Measurements from ENCODE around the gene CDCA5.

CDCA5 gene

GRCh38 chr11:65107751-65108468, 24.1 kb upstream of the CDCA5 start:
- no CpG with 5 or more reads among the region's 52 CpGs for WGBS, 2 donors (ENCODE audit: extremely low coverage in 2 of 2, insufficient read length in 2 of 2, insufficient replicate concordance in 1 of 2)

DNA sequence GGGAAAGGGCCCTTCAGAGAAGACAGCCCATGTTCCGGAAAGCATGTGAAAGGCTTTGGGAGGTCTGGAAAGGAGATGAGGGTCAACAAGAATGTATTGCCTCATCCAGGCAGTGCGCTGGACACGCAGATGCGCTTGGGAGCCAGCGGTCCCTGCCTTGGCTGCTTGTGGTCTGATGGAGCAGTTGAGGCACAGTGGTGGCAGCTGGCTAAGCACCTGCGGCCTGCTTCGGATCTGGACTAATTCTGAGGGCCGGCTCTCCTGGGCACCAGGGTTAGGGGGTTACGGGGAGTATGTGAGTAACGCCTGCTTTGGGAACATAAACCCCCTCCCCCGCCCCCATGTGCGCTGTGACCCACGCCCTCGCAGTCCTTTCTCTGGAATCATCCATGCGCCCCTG, 23.2 kb upstream of the CDCA5 start:
- H3K23ac ChIP-seq (ENCODE audit: low read depth, low read length, poor library complexity) = no peak overlapping the region
- H2BK12ac ChIP-seq (ENCODE audit: low read length) = no peak overlapping the region
- no CpG with 5 or more reads among the region's 15 CpGs for WGBS, 2 donors (ENCODE audit: extremely low coverage in 2 of 2, insufficient read length in 2 of 2, insufficient replicate concordance in 1 of 2)
- no peak overlapping the region for H2AK5ac ChIP-seq (ENCODE audit: low read depth, low read length)
- H3K4me1 ChIP-seq (ENCODE audit: control insufficient read depth in 2 of 2, insufficient read depth in 1 of 2, low read depth in 1 of 2, low read length in 2 of 2) = peaks cover 5 to 11% of the 10 kb centered on the region in 2 donors
- no peaks in the 10 kb centered on the region for H3K9me3 ChIP-seq (replicated peaks in 1 of 2; ENCODE audit: control insufficient read depth in 2 of 2, insufficient read depth in 1 of 2, low read depth in 1 of 2, low read length in 2 of 2)
- H3K4me3 ChIP-seq (ENCODE audit: low read length in 2 of 2) = no peak overlapping the region
- H3K36me3 ChIP-seq (replicated peaks in 1 of 2; ENCODE audit: control insufficient read depth in 2 of 2, insufficient read depth in 2 of 2, low read length in 2 of 2) = peaks cover 8 to 24% of the 10 kb centered on the region in 2 donors
- H2BK120ac ChIP-seq (ENCODE audit: low read depth, low read length) = no peak overlapping the region
- H4K91ac ChIP-seq (ENCODE audit: low read depth, low read length, poor library complexity) = no peak overlapping the region
- no peak overlapping the region for H3K4ac ChIP-seq (ENCODE audit: low read length)
- no peaks in the 10 kb centered on the region for H3K27me3 ChIP-seq (ENCODE audit: control insufficient read depth in 3 of 3, insufficient read depth in 3 of 3, low read depth in 1 of 3, low read length in 3 of 3)
- peak overlapping the region; percentile 50 for H3K9ac ChIP-seq (ENCODE audit: low read depth, low read length, poor library complexity)
- no peak overlapping the region for H2AFZ ChIP-seq (ENCODE audit: low read length)
- no peak overlapping the region for H3K27ac ChIP-seq (replicated peaks; ENCODE audit: low read length)
- no peak overlapping the region for H3K4me2 ChIP-seq (ENCODE audit: insufficient read depth, low read length, poor library complexity, severe bottlenecking)
- H2BK5ac ChIP-seq (ENCODE audit: low read length) = no peak overlapping the region
- DNase-seq (ENCODE audit: low spot score) = no peak
- no peak overlapping the region for H3K18ac ChIP-seq (ENCODE audit: low read length)
- no peak overlapping the region for H3K14ac ChIP-seq (ENCODE audit: low read length)
- no peak overlapping the region for H2BK15ac ChIP-seq (ENCODE audit: low read length)
- no peak overlapping the region for H4K8ac ChIP-seq (ENCODE audit: low read depth, low read length)
- peaks cover 4% of the 10 kb centered on the region for H3K79me1 ChIP-seq (ENCODE audit: low read depth, low read length)

More at GRCh38 chr11:65107751-65108468, 24.1 kb upstream of the CDCA5 start:
- H3K36me3 ChIP-seq (replicated peaks in 1 of 2; ENCODE audit: control insufficient read depth in 2 of 2, insufficient read depth in 2 of 2, low read length in 2 of 2) = peaks cover 6 to 24% of the 10 kb centered on the region in 2 donors
- H2AK5ac ChIP-seq (ENCODE audit: low read depth, low read length) = no peak overlapping the region
- H3K9ac ChIP-seq (ENCODE audit: low read depth, low read length, poor library complexity) = no peak overlapping the region
- no peak overlapping the region for H4K91ac ChIP-seq (ENCODE audit: low read depth, low read length, poor library complexity)
- H3K9me3 ChIP-seq (replicated peaks in 1 of 2; ENCODE audit: control insufficient read depth in 2 of 2, insufficient read depth in 1 of 2, low read depth in 1 of 2, low read length in 2 of 2) = no peaks in the 10 kb centered on the region
- H3K27me3 ChIP-seq (ENCODE audit: control insufficient read depth in 3 of 3, insufficient read depth in 3 of 3, low read depth in 1 of 3, low read length in 3 of 3) = no peaks in the 10 kb centered on the region
- peak overlapping the region; percentile 36 for H2BK12ac ChIP-seq (ENCODE audit: low read length)
- H3K23ac ChIP-seq (ENCODE audit: low read depth, low read length, poor library complexity) = peak overlapping the region; percentile 71
- no peak overlapping the region for H3K4me2 ChIP-seq (ENCODE audit: insufficient read depth, low read length, poor library complexity, severe bottlenecking)
- no peak overlapping the region for H3K4me3 ChIP-seq (ENCODE audit: low read length in 2 of 2)
- H2AFZ ChIP-seq (ENCODE audit: low read length) = no peak overlapping the region
- no peak overlapping the region for H2BK120ac ChIP-seq (ENCODE audit: low read depth, low read length)
- H3K18ac ChIP-seq (ENCODE audit: low read length) = no peak overlapping the region
- H3K4me1 ChIP-seq (ENCODE audit: control insufficient read depth in 2 of 2, insufficient read depth in 1 of 2, low read depth in 1 of 2, low read length in 2 of 2) = peaks cover 6 to 13% of the 10 kb centered on the region in 2 donors
- peak overlapping the region; percentile 43 for H4K8ac ChIP-seq (ENCODE audit: low read depth, low read length)
- H2BK5ac ChIP-seq (ENCODE audit: low read length) = no peak overlapping the region
- no peak for DNase-seq (ENCODE audit: low spot score)
- H3K4ac ChIP-seq (ENCODE audit: low read length) = no peak overlapping the region
- H2BK15ac ChIP-seq (ENCODE audit: low read length) = no peak overlapping the region
- H3K27ac ChIP-seq (replicated peaks; ENCODE audit: low read length) = no peak overlapping the region
- H3K79me1 ChIP-seq (ENCODE audit: low read depth, low read length) = peaks cover 6% of the 10 kb centered on the region
- H3K14ac ChIP-seq (ENCODE audit: low read length) = no peak overlapping the region

GRCh38 chr11:65104628-65105027, 20.8 kb upstream of the CDCA5 start:
- no peak overlapping the region for H3K14ac ChIP-seq (ENCODE audit: low read length)
- no peak overlapping the region for H2BK120ac ChIP-seq (ENCODE audit: low read depth, low read length)
- no peak overlapping the region for H3K4ac ChIP-seq (ENCODE audit: low read length)
- H3K4me1 ChIP-seq (ENCODE audit: control insufficient read depth in 2 of 2, insufficient read depth in 1 of 2, low read depth in 1 of 2, low read length in 2 of 2) = no peaks in the 10 kb centered on the region
- no peak overlapping the region for H3K9ac ChIP-seq (ENCODE audit: low read depth, low read length, poor library complexity)
- no peak overlapping the region for H2BK15ac ChIP-seq (ENCODE audit: low read length)
- no peaks in the 10 kb centered on the region for H3K9me3 ChIP-seq (replicated peaks in 1 of 2; ENCODE audit: control insufficient read depth in 2 of 2, insufficient read depth in 1 of 2, low read depth in 1 of 2, low read length in 2 of 2)
- no peak overlapping the region for H3K4me3 ChIP-seq (ENCODE audit: low read length in 2 of 2)
- no peak overlapping the region for H2BK5ac ChIP-seq (ENCODE audit: low read length)
- peaks cover 1% of the 10 kb centered on the region for H3K79me1 ChIP-seq (ENCODE audit: low read depth, low read length)
- no peak overlapping the region for H2AFZ ChIP-seq (ENCODE audit: low read length)
- H2AK5ac ChIP-seq (ENCODE audit: low read depth, low read length) = no peak overlapping the region
- H3K27me3 ChIP-seq (ENCODE audit: control insufficient read depth in 3 of 3, insufficient read depth in 3 of 3, low read depth in 1 of 3, low read length in 3 of 3) = no peaks in the 10 kb centered on the region
- no peak overlapping the region for H3K27ac ChIP-seq (replicated peaks; ENCODE audit: low read length)
- H4K8ac ChIP-seq (ENCODE audit: low read depth, low read length) = no peak overlapping the region
- no peak for DNase-seq (ENCODE audit: low spot score)
- no peak overlapping the region for H3K23ac ChIP-seq (ENCODE audit: low read depth, low read length, poor library complexity)
- H4K91ac ChIP-seq (ENCODE audit: low read depth, low read length, poor library complexity) = no peak overlapping the region
- H2BK12ac ChIP-seq (ENCODE audit: low read length) = no peak overlapping the region
- peaks cover 6 to 24% of the 10 kb centered on the region in 2 donors for H3K36me3 ChIP-seq (replicated peaks in 1 of 2; ENCODE audit: control insufficient read depth in 2 of 2, insufficient read depth in 2 of 2, low read length in 2 of 2)
- no peak overlapping the region for H3K18ac ChIP-seq (ENCODE audit: low read length)
- WGBS, 2 donors (ENCODE audit: extremely low coverage in 2 of 2, insufficient read length in 2 of 2, insufficient replicate concordance in 1 of 2) = no CpG with 5 or more reads among the region's 4 CpGs
- H3K4me2 ChIP-seq (ENCODE audit: insufficient read depth, low read length, poor library complexity, severe bottlenecking) = no peak overlapping the region

DNA sequence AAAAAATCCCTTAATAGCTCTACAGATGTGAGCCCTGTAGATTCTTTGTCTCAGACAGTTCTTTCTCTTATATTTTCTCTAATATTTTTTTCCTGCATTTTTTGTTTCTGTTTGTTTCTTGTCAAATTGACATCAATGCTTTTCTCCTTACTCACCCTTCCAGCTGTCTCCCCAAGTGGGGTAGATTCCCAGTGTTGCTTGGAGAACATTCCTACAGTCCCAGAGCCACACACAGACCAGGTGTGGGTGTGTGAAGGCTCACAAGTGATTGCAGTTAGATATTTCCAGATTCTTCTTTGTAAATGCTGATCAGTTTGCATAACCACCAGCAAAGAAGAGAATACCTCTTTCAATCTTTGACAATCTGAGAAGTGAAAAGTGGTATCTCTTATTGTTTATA, 19.6 kb upstream of the CDCA5 start:
- no peak for DNase-seq (ENCODE audit: low spot score)
- Histone ChIP-seq H2AK5ac (ENCODE audit: low read depth, low read length) (no peak overlapping the region), H3K27ac (replicated peaks; ENCODE audit: low read length) (no peak overlapping the region), H3K4me2 (ENCODE audit: insufficient read depth, low read length, poor library complexity, severe bottlenecking) (no peak overlapping the region), H2AFZ (ENCODE audit: low read length) (no peak overlapping the region), H2BK12ac (ENCODE audit: low read length) (no peak overlapping the region), H3K18ac (ENCODE audit: low read length) (no peak overlapping the region), H3K36me3 (replicated peaks in 1 of 2; ENCODE audit: control insufficient read depth in 2 of 2, insufficient read depth in 2 of 2, low read length in 2 of 2) (peaks cover 2 to 18% of the 10 kb centered on the region in 2 donors), H3K9me3 (replicated peaks in 1 of 2; ENCODE audit: control insufficient read depth in 2 of 2, insufficient read depth in 1 of 2, low read depth in 1 of 2, low read length in 2 of 2) (no peaks in the 10 kb centered on the region), H2BK120ac (ENCODE audit: low read depth, low read length) (no peak overlapping the region), H3K27me3 (ENCODE audit: control insufficient read depth in 3 of 3, insufficient read depth in 3 of 3, low read depth in 1 of 3, low read length in 3 of 3) (no peaks in the 10 kb centered on the region), H4K8ac (ENCODE audit: low read depth, low read length) (no peak overlapping the region), H3K4me3 (ENCODE audit: low read length in 2 of 2) (no peak overlapping the region), H2BK5ac (ENCODE audit: low read length) (no peak overlapping the region), H3K9ac (ENCODE audit: low read depth, low read length, poor library complexity) (no peak overlapping the region), H3K23ac (ENCODE audit: low read depth, low read length, poor library complexity) (no peak overlapping the region), H3K79me1 (ENCODE audit: low read depth, low read length) (peaks cover 1% of the 10 kb centered on the region), H3K4me1 (ENCODE audit: control insufficient read depth in 2 of 2, insufficient read depth in 1 of 2, low read depth in 1 of 2, low read length in 2 of 2) (no peaks in the 10 kb centered on the region), H3K14ac (ENCODE audit: low read length) (no peak overlapping the region), H4K91ac (ENCODE audit: low read depth, low read length, poor library complexity) (no peak overlapping the region), H3K4ac (ENCODE audit: low read length) (no peak overlapping the region), H2BK15ac (ENCODE audit: low read length) (no peak overlapping the region)

Measured in neuronal stem cell (in vitro differentiated cells).